Astrocyte of the cerebellum (primary cell): Measurements from ENCODE around the gene FKTN.

Source experiments
- DNase-seq: peaks from one replicate; pipeline ENCODE4 v3.0.0-alpha.2; 2011; ENCODE audit warnings: low read depth
- H3K4me3 ChIP-seq: 2 replicates; pipeline ENCODE4 v1.5.1; 2011; ENCODE audit warnings: mild to moderate bottlenecking, low read depth, low read length, moderate library complexity
- in situ Hi-C: cut with HindIII; loops from 2 replicates; pipeline ENCODE4 v1.10.0; 2017; ENCODE audit warnings: low sequenced_read_pairs
- TF ChIP-seq, protein P1 (sequence below): IDR thresholded peaks from 2 replicates; pipeline ENCODE4 v1.5.1; 2012; ENCODE audit warnings: low read length, low read depth, moderate library complexity, mild to moderate bottlenecking; ENCODE audit errors: missing control alignments

FKTN gene

DNA sequence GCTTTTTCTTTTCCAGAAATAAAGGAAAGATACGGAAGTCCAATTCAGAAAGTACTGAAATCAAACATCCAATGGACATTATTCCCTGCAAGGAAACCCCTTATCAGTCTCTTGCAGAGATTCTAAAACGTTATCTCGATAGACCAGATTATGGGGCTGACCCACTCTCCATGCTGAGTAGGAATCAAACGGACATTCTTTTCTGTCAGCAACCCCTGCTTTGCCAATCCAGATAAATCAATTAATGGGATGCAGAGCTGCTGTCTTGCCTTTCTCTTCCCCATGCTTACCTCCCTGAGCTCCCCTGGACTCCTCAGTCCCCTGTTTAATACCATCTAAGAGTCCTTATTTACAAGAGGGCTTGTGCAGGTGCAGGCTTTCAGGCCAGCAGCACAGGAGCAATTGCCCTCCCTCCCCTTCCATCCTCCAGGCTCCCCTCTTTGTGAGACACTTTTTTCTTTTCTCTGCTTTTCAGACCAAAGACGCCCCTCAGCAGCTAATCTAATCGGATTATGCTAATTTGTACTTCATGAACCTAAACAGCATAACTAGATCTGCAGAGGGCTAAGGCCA, 118.5 kb downstream of the FKTN start:
- in situ Hi-C loops, result no loop called here
- no peak overlapping the region for H3K4me3 ChIP-seq
- no peak for DNase-seq
- TF ChIP-seq, protein P1, sequence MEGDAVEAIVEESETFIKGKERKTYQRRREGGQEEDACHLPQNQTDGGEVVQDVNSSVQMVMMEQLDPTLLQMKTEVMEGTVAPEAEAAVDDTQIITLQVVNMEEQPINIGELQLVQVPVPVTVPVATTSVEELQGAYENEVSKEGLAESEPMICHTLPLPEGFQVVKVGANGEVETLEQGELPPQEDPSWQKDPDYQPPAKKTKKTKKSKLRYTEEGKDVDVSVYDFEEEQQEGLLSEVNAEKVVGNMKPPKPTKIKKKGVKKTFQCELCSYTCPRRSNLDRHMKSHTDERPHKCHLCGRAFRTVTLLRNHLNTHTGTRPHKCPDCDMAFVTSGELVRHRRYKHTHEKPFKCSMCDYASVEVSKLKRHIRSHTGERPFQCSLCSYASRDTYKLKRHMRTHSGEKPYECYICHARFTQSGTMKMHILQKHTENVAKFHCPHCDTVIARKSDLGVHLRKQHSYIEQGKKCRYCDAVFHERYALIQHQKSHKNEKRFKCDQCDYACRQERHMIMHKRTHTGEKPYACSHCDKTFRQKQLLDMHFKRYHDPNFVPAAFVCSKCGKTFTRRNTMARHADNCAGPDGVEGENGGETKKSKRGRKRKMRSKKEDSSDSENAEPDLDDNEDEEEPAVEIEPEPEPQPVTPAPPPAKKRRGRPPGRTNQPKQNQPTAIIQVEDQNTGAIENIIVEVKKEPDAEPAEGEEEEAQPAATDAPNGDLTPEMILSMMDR, result no peak

DNA sequence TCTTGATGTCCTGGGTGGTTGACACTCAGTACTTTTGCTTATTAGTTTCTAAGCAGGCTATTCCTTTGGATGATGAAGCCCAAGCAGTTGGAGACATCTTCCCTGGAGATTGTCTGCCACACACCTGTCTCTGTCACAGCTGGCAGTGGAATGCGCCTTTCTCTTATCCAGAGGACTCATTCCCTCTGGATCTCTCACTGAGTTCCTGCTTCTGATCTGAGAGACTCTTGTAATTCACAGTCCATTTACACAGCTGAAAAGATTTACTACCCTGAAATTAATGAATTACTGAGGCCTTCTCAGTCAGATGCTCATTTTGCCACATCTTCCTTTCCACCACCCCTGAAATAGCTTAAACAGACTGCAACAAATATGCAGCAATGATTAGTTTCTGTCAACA, 120.2 kb downstream of the FKTN start:
- in situ Hi-C loops, result no loop called here
- H3K4me3 ChIP-seq, result no peak overlapping the region
- DNase-seq, result no peak
- TF ChIP-seq, protein P1, result no peak

DNA sequence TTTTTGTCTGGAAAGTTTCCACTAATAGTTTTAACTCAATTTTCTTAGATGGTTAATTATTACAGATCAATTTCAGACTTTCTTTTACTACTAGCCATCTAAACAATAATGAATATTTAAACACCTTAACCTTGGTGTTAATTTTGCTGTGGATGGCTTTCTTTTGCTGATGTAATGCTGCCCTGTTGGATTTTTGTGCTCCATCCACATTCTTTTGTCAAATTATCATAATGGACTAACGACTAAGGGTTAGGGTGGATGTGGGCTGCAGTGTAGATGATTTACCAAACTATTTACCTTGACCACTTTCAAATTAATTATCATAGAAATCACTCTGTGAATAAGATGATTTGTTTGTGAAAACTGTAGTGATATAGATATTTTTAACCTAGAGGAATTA, 120.8 kb downstream of the FKTN start:
- in situ Hi-C loops, result no loop called here
- DNase-seq, result no peak
- TF ChIP-seq, protein P1, result no peak
- no peak overlapping the region for H3K4me3 ChIP-seq

DNA sequence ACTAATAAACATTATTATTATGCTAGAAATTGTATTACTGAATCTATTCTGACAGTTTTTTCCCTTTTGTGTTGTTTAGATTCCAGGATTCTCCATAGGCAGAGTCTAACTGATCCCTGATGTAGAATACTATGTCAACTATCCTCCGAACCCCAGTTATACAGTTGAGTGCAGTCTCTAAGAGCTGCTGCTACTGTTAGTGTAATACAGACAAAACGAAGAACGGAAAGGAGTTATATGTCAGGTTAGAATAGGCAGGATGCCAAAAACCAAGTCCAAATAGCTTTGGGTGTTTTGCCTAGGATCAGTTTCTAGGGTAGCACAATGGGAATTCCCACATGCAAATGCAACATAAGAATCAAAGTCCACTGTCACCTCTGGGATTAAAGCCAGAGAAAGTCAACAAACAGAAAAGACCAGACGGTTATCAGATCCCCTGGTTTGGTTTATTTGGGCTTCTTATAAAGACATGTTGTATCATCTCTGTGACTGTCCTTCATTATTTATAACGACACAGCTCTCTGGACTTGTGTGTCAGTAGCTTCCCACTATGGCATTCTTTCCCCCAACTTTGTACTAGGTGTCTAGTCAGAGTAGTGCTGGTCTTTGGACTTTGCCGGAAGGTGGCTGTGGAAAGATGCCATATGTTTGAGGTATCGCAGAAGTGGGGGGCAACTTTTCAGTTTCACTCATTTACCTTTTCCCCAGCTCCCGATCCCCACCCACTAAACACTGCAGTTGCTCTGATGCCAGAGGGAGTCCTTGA, 121.5 kb downstream of the FKTN start:
- in situ Hi-C loops, result no loop called here
- H3K4me3 ChIP-seq, result no peak overlapping the region
- DNase-seq, result no peak
- TF ChIP-seq, protein P1, result no peak

DNA sequence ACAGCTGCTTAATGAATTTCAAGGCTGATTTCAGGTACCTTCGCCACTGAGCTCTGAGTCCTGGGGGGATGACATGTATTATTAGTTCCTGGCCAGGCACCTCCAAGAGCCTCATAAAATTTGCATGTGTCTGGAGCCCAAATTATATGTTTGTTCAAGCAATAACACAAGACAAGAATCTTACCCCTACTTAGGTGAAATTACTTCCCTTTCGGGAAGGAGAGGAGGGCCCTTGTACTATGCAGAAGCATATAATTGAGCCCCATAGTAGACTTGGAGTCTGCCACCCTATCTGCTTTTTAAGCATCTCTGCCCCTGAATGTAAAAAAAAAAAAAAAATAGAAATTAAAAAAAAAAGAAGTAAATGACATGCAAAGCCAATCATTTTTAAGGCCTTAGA, 123.4 kb downstream of the FKTN start:
- no peak overlapping the region for H3K4me3 ChIP-seq
- no peak for DNase-seq
- TF ChIP-seq, protein P1, result no peak
- in situ Hi-C loops, result no loop called here

DNA sequence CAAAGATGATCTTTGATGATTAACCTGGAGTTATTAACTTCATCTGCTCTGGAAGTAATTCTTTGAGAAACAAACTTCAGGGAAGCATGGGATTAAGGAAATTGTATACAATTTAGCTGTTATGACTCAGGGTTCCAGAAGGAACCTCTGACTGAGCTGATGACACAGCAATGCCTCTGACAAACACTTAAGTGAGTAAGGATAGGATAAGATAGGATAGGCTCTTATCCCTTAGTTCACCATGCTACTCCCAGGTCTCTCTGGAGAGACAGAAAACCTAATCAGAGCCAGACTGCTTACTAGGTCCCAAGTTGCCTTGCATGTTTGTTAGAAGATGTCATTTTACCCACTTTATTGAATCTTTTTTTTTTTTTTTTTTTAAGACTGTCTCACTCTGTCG, 123.8 kb downstream of the FKTN start:
- no peak for DNase-seq

More for the DNA sequence above, 123.8 kb downstream of the FKTN start:
- no peak overlapping the region for H3K4me3 ChIP-seq
- in situ Hi-C loops, result no loop called here
- TF ChIP-seq, protein P1, result no peak
